Measurements from ENCODE around the gene DNLZ. TPM values are rescaled to one million over a fixed set of nuclear protein-coding genes. Genes with fewer than 3 reads are reported as not detected.

Gene DNLZ
- total RNA-seq, 1 experiment from 2014 or later = 9.1 TPM

- no peaks in the 10 kb centered on the region for H3K9me2 ChIP-seq (ENCODE audit: insufficient read depth)
- DNase-seq = peak in 1 of 2 experiments; percentile 31
- H3K27ac ChIP-seq = no peak overlapping the region
- H3F3A ChIP-seq (ENCODE audit: insufficient read depth, low read depth) = peaks cover 8% of the 10 kb centered on the region; the same call in 1 of the 2 replicates
- peaks cover 4% of the 10 kb centered on the region; the same call in 1 of the 2 replicates for H3K36me3 ChIP-seq (ENCODE audit: low read depth)
- POLR2A ChIA-PET (ENCODE audit: unreplicated experiment) = interaction anchor here (0.6 to 0.7 kb wide), 2 partner anchors 36 to 121 kb away, joined by 3 read pairs; no protein-coding TSS in a partner anchor
- H3K79me2 ChIP-seq (ENCODE audit: low read depth) = peaks cover 23% of the 10 kb centered on the region
- intact Hi-C loops (cut with micrococcal nuclease; ENCODE audit: unreplicated experiment) = loop anchor here (1.0 to 2.0 kb wide), 4 partner anchors 53 to 231 kb away; no protein-coding TSS in a partner anchor
- peak overlapping the region; percentile 97 for H3K4me2 ChIP-seq
- H4K20me1 ChIP-seq (ENCODE audit: insufficient read depth) = peaks cover 11% of the 10 kb centered on the region
- peaks cover 13% of the 10 kb centered on the region for H3K4me1 ChIP-seq (replicated peaks; ENCODE audit: insufficient read depth)
- peak overlapping the region; percentile 77 for H2AFZ ChIP-seq
- CTCF ChIA-PET = interaction anchor here (0.6 kb wide), 1 partner anchor 59 kb away, joined by 3 read pairs; no protein-coding TSS in a partner anchor
- H3K4me3 ChIP-seq = peak overlapping the region; percentile 100
- no peak for TF ChIP-seq CTCF (conservative IDR thresholded peaks at IDR 0.05)
- TF ChIP-seq EZH2 (IDR thresholded peaks at IDR 0.05; ENCODE audit: low read depth) = no peak
- H3K9me3 ChIP-seq (ENCODE audit: insufficient read depth, low read depth) = no peaks in the 10 kb centered on the region
- H3K27me3 ChIP-seq (ENCODE audit: insufficient read depth, low read depth) = no peaks in the 10 kb centered on the region
- no TSS peak for BruUV-seq (replicated peaks)
These were observed 35.9 kb upstream of the DNLZ start for GRCh38 chr9:136399176-136400037.

GRCh38 chr9:136398286-136398685 is 34.7 kb upstream of the DNLZ start:
- no TSS peak for BruUV-seq (replicated peaks)
- peaks cover 23% of the 10 kb centered on the region for H3K79me2 ChIP-seq (ENCODE audit: low read depth)

More at GRCh38 chr9:136398286-136398685, 34.7 kb upstream of the DNLZ start:
- Histone ChIP-seq H3K27ac (no peak overlapping the region), H4K20me1 (ENCODE audit: insufficient read depth) (peaks cover 11% of the 10 kb centered on the region), H3K9me2 (ENCODE audit: insufficient read depth) (no peaks in the 10 kb centered on the region), H3K4me2 (peak overlapping the region; percentile 97), H3K27me3 (ENCODE audit: insufficient read depth, low read depth) (no peaks in the 10 kb centered on the region), H3F3A (ENCODE audit: insufficient read depth, low read depth) (peaks cover 8% of the 10 kb centered on the region; the same call in 1 of the 2 replicates), H3K9me3 (ENCODE audit: insufficient read depth, low read depth) (no peaks in the 10 kb centered on the region), H2AFZ (no peak overlapping the region), H3K36me3 (ENCODE audit: low read depth) (peaks cover 13% of the 10 kb centered on the region; the same call in 1 of the 2 replicates), H3K4me3 (no peak overlapping the region; the same call in 1 of the 2 replicates), H3K4me1 (replicated peaks; ENCODE audit: insufficient read depth) (peaks cover 13% of the 10 kb centered on the region)
- CTCF ChIA-PET = no interaction called here
- DNase-seq = no peak
- POLR2A ChIA-PET (ENCODE audit: unreplicated experiment) = interaction anchor here (0.6 kb wide), 1 partner anchor 86 kb away, joined by 4 read pairs; no protein-coding TSS in a partner anchor
- TF ChIP-seq EZH2 (IDR thresholded peaks at IDR 0.05; ENCODE audit: low read depth) (no peak), CTCF (conservative IDR thresholded peaks at IDR 0.05) (no peak)
- intact Hi-C loops (cut with micrococcal nuclease; ENCODE audit: unreplicated experiment) = no loop called here
